Fibroblast of peridontal ligament (primary cell): ENCODE measurements around the gene SPSB2.
A peak's percentile ranks its signal among the peaks of the same experiment; 100 is the strongest.
"Not testable (repeated sequence)": the region's sequence is repeated elsewhere in the genome, so short reads cannot be mapped to it uniquely, and the experiment has no call there.

Source experiments
- DNase-seq: peaks from one replicate; pipeline ENCODE4 v3.0.0-alpha.2; 2010; ENCODE audit errors: extremely low read depth

The SPSB2 gene

GRCh38 chr12:6899837-6900519, 26.9 kb upstream of the SPSB2 start:
- peak; percentile 50 for DNase-seq

GRCh38 chr12:6899427-6899826, 26.3 kb upstream of the SPSB2 start:
- no peak for DNase-seq

GRCh38 chr12:6896846-6897435, 23.8 kb upstream of the SPSB2 start:
- DNase-seq: no peak

- no peak for DNase-seq
These were observed 21.2 kb upstream of the SPSB2 start for GRCh38 chr12:6894321-6894720.

DNA sequence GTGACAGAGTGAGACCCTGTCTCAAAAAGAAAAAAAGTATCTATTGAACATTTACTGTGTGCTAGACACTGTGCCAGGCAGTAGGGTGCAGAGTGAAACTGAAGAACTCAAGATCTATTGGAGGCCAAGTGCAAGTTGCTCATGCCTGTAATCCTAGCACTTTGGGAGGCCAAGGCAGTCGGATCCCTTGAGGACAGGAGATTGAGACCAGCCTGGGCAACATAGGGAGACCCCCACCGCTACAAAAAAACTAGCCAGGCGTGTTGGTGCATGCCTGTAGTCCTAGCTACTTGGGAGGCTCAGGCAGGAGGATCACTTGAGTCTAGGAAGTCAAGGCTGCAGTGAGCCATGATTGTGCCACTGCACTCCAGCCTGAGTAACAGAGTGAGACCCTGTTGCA, 19.6 kb upstream of the SPSB2 start:
- DNase-seq: not testable (repeated sequence)

- DNase-seq: no peak
These were observed 18.5 kb upstream of the SPSB2 start for GRCh38 chr12:6891646-6892001.

- DNase-seq: peak; percentile 94
These were observed 17.9 kb upstream of the SPSB2 start for GRCh38 chr12:6890789-6891645.

DNA sequence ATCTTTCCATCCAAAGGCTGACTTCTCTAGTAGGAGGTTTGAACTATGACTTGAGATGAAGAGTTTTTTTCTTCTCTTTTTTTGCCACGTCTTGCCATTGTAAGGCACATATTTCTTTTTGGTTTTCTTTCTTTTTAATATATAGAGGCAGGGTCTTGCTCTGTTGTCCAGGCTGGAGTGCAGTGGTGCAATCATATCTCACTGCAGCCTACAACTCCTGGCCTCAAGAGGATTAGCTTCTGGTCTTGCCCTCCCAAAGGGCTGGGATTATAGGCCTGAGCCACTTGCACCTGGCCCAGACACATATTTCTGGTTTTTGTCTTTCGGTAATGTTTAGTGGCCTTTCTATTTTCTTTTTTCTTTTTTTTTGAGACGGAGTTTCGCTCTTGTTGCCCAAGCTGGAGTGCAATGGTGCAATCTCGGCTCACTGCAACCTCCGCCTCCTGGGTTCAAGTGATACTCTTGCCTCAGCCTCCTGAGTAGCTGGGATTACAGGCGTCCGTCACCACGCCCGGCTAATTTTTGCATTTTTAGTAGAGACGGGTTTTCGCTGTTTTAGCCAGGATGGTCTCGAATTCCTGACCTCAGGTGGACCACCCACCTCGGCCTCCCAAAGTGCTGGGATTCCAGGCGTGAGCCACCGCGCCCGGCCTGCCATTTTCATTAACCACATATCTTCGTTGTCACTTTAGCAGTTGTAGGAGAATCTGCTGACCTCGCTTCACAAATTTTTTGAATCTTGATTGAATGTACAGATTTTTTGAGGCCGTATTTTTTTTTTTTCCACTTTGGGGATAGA, 16.9 kb upstream of the SPSB2 start:
- DNase-seq: not testable (repeated sequence)

- DNase-seq: not testable (repeated sequence)
These were observed 15.7 kb upstream of the SPSB2 start for GRCh38 chr12:6888794-6889193.

DNA sequence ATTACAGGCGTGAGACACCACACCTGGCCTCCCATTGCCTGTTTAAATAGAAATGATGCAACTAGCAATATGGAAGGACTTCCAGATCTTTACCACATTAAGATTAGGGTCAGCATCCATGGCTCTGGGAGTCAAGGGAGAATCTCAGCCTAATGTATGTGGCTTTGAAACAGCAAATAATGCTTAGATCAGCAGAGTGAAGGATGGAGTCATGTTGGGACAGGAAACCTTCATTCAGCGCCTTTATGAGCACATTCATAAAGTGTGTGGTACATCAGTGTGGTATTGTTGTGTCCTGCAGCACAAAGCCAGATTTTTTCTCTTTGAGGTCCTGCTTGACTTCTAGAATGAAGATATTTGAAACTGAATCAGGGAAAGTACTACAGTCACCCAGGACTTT, 15.3 kb upstream of the SPSB2 start:
- no peak for DNase-seq

DNA sequence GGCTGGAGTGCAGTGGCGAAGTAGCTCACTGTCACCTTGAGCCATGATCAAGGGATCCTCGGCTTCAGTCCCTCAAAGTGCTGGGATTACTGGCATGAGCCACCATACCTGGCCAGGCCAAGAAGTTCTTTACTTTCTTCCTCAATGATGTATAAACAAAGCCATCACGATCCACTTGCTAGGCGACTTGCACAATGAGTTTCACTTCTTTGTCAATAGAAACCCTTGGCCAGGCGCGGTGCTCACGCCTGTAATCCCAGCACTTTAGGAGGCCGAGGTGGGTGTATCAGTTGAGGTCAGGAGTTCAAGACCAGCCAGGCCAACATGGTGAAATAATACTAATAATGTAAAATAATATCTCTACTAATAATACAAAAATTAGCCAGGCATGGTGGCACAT, 14.4 kb upstream of the SPSB2 start:
- no peak for DNase-seq

DNA sequence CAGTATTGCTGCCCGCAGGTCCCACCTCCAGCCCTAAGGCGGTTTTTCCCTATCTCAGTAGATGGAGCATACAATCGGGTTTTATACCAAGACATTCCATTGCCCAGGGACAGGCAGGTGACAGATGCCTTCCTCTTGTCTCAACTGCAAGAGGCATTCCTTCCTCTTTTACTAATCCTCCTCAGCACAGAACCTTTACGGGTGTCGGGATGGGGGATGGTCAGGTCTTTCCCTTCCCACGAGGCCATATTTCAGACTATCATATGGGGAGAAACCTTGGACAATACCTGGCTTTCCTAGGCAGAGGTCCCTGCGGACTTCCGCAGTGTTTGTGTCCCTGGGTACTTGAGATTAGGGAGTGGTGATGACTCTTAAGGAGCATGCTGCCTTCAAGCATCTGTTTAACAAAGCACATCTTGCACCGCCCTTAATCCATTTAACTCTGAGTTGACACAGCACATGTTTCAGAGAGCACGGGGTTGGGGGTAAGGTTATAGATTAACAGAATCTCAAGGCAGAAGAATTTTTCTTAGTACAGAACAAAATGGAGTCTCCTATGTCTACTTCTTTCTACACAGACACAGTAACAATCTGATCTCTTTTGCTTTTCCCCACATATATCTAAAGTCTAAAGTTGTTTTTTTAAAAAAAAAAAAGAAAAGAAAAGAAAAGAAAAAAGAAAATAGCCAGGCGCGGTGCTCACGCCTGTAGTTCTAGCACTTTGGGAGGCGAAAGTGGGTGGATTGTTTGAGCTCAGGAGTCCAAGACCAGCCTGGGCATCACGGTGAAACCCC, 13.3 kb upstream of the SPSB2 start:
- not testable (repeated sequence) for DNase-seq

GRCh38 chr12:6884539-6884938, 11.4 kb upstream of the SPSB2 start:
- DNase-seq: no peak

GRCh38 chr12:6883683-6884082, 10.6 kb upstream of the SPSB2 start:
- DNase-seq: no peak

- DNase-seq: no peak
These were observed 10.1 kb upstream of the SPSB2 start for GRCh38 chr12:6883252-6883651.

GRCh38 chr12:6879824-6880223, 6.7 kb upstream of the SPSB2 start:
- DNase-seq: not testable (repeated sequence)

DNA sequence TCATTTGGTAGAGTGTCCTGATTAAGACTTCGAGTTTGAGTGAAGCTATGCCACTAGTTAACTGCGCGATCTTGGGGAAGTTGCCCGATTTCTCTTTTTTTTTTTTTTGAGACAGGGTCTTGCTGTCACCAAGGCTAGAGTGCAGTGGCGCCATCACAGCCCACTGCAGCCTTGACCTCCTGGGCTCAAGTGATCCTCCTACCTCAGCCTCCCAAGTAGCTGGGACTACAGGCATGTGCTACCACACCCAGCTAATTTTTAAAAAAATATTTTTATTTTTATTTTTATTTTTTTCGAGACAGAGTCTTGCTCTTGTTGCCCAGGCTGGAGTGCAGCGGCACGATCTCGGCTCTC, 889 bp upstream of the SPSB2 start:
- not testable (repeated sequence) for DNase-seq

DNA sequence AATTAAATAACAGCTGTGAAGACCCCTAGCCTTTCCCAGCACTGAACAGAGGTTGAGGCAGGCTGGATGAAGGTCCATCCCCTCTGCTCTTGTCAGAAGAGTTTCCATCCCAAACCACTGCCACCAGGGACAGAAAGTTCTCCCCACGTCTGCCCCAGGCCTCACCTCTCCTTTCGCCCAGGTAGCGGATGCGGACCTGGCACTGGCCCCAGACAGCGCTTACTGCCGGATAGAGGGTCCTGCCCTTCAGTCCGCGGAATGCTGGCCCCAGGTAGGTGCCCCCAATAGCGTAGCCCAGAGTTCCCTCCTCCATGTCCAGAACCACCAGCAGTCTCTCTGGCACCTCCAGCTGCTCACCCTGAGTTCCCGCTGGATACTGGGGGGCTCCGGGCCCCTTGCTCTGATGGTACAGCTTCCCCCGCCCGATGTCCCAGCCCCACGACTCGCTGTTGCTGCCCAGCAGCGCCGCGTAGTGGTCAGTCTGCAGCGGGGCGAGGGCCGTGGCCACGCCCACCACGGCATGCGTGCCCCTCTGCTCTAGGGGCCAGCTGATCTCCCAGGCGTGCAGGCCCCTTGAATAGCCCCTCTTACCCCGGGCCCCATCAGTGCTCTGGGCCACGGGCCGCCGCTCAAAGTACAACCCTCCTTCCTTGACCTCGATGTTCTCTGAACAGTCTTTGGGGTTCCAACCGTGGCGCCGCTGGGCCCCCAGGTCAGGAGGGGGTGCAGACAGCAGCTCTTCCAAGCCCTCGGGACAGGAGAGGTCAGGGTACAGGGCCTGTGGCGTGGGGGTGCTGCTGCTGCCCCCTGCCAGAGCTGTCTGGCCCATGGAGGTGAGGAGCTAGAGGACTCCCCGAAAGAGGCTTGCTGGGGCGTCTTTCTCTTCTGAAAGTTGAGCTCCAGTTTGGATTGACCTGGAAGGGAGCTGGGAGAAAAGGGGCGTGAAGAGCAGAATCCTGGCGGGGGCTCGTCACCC, 742 bp downstream of the SPSB2 start:
- DNase-seq: peak; percentile 50

DNA sequence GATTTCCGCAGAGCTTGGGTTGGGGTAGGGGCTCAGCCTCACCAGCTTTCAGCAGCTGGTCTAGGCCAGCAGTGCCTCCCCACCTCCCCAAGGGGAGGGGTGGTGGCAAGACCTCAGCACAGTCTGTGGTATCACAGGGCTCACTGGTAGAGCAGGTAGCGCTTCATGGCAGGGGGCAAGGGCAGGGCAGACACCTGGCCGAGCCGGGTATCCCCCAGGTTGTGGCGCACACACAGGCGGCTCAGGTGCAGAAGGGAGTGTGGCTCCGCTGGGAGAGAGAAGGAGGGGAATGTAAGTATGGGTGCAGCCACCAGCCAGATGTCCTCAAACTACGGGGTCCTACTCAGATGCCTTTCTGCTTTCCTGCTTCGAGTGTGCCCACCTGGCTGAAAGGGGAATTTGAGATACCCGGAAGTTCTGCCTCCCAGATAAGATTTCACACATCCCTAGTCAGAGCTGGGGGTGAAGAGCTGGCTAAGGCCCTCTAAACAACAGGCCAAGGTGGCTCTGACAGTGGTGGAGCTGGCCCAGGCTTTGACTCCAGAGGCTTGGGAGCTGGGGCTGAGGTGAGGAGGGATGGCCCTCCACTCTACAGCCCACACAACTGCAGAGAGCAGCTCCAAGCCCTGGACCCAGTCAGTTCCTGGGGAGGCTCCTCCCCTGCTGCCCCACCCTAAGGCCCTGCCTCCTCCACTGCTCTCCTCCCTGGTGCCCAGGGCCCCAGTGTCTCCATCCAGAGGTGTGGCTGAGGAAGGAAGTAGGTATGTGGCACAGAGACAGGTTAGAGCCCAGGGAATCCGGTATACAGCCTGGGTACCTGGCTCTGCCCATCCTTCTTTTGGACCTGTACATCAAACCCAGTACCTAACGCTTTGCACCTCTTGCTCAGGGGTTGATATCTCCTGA, 1.8 kb downstream of the SPSB2 start:
- DNase-seq: no peak
